Tibial nerve (tissue), 4 donors: ENCODE results near the gene AP2M1. TPM values are rescaled to one million over a fixed set of nuclear protein-coding genes. Genes with fewer than 3 reads are reported as not detected.

ENCODE experiments used
- DNase-seq, 2 donors: peaks; one replicate each; pipeline ENCODE4 v3.0.0-alpha.2; 2019; ENCODE audit warnings: low spot score in 2 of 2
- H3K27ac ChIP-seq, 4 donors: fragments of 200-600 bp; sonication (generic) in 3 of 4; one replicate each; pipeline ENCODE4 v1.5.1; 2017 to 2019; ENCODE audit warnings: mild to moderate bottlenecking in 1 of 4
- H3K27me3 ChIP-seq, 2 donors: fragments of 200-600 bp; sonication (generic) in 1 of 2; one replicate each; pipeline versions ENCODE4 v1.5.1 to v1.6.0; 2017 to 2019
- H3K36me3 ChIP-seq, 3 donors: fragments of 200-600 bp; sonication (generic); one replicate each; pipeline ENCODE4 v1.5.1; 2018 to 2019
- H3K4me1 ChIP-seq, 4 donors: fragments of 200-600 bp; sonication (generic) in 3 of 4; one replicate each; pipeline ENCODE4 v1.5.1; 2017 to 2019
- H3K4me3 ChIP-seq, 4 donors: fragments of 200-600 bp; sonication (generic) in 3 of 4; one replicate each; pipeline ENCODE4 v1.5.1; 2017 to 2019; ENCODE audit warnings: mild to moderate bottlenecking in 1 of 4, moderate library complexity in 1 of 4
- H3K9me3 ChIP-seq, 4 donors: fragments of 200-600 bp; sonication (generic) in 3 of 4; one replicate each; pipeline ENCODE4 v1.5.1; 2017 to 2019
- CTCF ChIP-seq, 5 experiments: fragments of 200-600 bp in 3 of 5; fragments of 450-650 bp in 2 of 5; sonication (generic) in 3 of 5; IDR thresholded peaks; one replicate each; pipeline ENCODE4 v1.5.1; 2016 to 2019; ENCODE audit warnings: antibody characterized with exemption in 5 of 5, mild to moderate bottlenecking in 3 of 5, moderate library complexity in 2 of 5
- EP300 ChIP-seq, 2 donors: sonication (generic); formaldehyde crosslinking; IDR thresholded peaks; one replicate each; pipeline ENCODE4 v1.6.1; 2017; ENCODE audit warnings: antibody characterized with exemption in 2 of 2, mild to moderate bottlenecking in 1 of 2
- POLR2A ChIP-seq, 2 donors: fragments of 450-650 bp; IDR thresholded peaks; one replicate each; pipeline ENCODE4 v1.6.1; 2017; ENCODE audit warnings: antibody characterized with exemption in 2 of 2, mild to moderate bottlenecking in 2 of 2, moderate library complexity in 2 of 2
- WGBS, 2 donors: methylation state at CpG; one replicate each; pipeline ENCODE4 v1.1.5; 2018; 5-methylcytosine and 5-hydroxymethylcytosine counted together
- total RNA-seq, 4 donors: library from RNA; depleted of rRNA; stranded (reverse); fragments of >200 nt; gene quantifications; one replicate each; pipeline ENCODE4 v1.1.0, GENCODE V29; 2016

The AP2M1 gene
- total RNA-seq, 4 donors from 2014 or later = 182 to 212 (median 199) TPM

- 2% methylated on average over 33 to 43 of the region's 61 CpGs for WGBS, 2 donors
- H3K27ac ChIP-seq = no peak overlapping the region
- DNase-seq = no peak
- H3K4me3 ChIP-seq = peak overlapping the region in 3 of 4 donors; percentile 30 to 55 (median 46)
- TF ChIP-seq EP300 (IDR thresholded peaks at IDR 0.05) = no peak
- no peaks in the 10 kb centered on the region for H3K36me3 ChIP-seq
- no peaks in the 10 kb centered on the region for H3K9me3 ChIP-seq
- peaks cover 0 to 84% of the 10 kb centered on the region in 2 donors for H3K27me3 ChIP-seq
- peaks cover 0 to 26% (median 12%) of the 10 kb centered on the region in 4 donors for H3K4me1 ChIP-seq
Measured at GRCh38 chr3:184230081-184230602, 55.5 kb downstream of the AP2M1 start.

- WGBS, 2 donors = 26 to 27% methylated on average over 11 to 12 of the region's 79 CpGs
- H3K9me3 ChIP-seq = no peaks in the 10 kb centered on the region
- TF ChIP-seq CTCF (IDR thresholded peaks at IDR 0.05) (no peak), POLR2A (IDR thresholded peaks at IDR 0.05) (no peak), EP300 (IDR thresholded peaks at IDR 0.05) (no peak)
- DNase-seq = no peak
- H3K4me3 ChIP-seq = peak overlapping the region in 3 of 4 donors; percentile 30 to 55 (median 46)
- H3K27ac ChIP-seq = no peak overlapping the region
- H3K4me1 ChIP-seq = peaks cover 0 to 26% (median 12%) of the 10 kb centered on the region in 4 donors
- peaks cover 0 to 84% of the 10 kb centered on the region in 2 donors for H3K27me3 ChIP-seq
- H3K36me3 ChIP-seq = no peaks in the 10 kb centered on the region
Measured at GRCh38 chr3:184230603-184231528, 56.2 kb downstream of the AP2M1 start.

- no peak for DNase-seq
Measured at GRCh38 chr3:184231671-184232070, 57.0 kb downstream of the AP2M1 start.

GRCh38 chr3:184233127-184233843 is 58.6 kb downstream of the AP2M1 start:
- H3K4me1 ChIP-seq = peaks cover 0 to 26% (median 12%) of the 10 kb centered on the region in 4 donors
- no peaks in the 10 kb centered on the region for H3K36me3 ChIP-seq
- TF ChIP-seq EP300 (IDR thresholded peaks at IDR 0.05) = no peak
- TF ChIP-seq CTCF (IDR thresholded peaks at IDR 0.05) = no peak
- TF ChIP-seq POLR2A (IDR thresholded peaks at IDR 0.05) = no peak
- H3K27me3 ChIP-seq = peaks cover 0 to 67% of the 10 kb centered on the region in 2 donors
- H3K9me3 ChIP-seq = no peaks in the 10 kb centered on the region
- WGBS, 2 donors = 84 to 85% methylated on average over 21 to 23 of the region's 23 CpGs
- DNase-seq = no peak
- H3K27ac ChIP-seq = no peak overlapping the region
- H3K4me3 ChIP-seq = no peak overlapping the region

More at GRCh38 chr3:184231671-184232070, 57.0 kb downstream of the AP2M1 start:
- Histone ChIP-seq H3K27ac (no peak overlapping the region), H3K36me3 (no peaks in the 10 kb centered on the region), H3K9me3 (no peaks in the 10 kb centered on the region), H3K4me1 (peaks cover 0 to 26% (median 12%) of the 10 kb centered on the region in 4 donors), H3K27me3 (peaks cover 0 to 82% of the 10 kb centered on the region in 2 donors), H3K4me3 (no peak overlapping the region)
- TF ChIP-seq EP300 (IDR thresholded peaks at IDR 0.05) (no peak), CTCF (IDR thresholded peaks at IDR 0.05) (no peak), POLR2A (IDR thresholded peaks at IDR 0.05) (no peak)
- whole genome bisulfite sequencing, 2 donors = 33 to 62% methylated on average over 3 of the region's 3 CpGs

Other genes starting within 250 kb of the AP2M1 start
- gene ABCC5, start 157.0 kb upstream of the AP2M1 start, total RNA-seq = 10 to 100 TPM; 34.9 to 61.2 (median 45.0) TPM
- gene HTR3D, start 143.1 kb upstream of the AP2M1 start, total RNA-seq = not detected
- not detected for gene HTR3C, start 121.8 kb upstream of the AP2M1 start, total RNA-seq
- gene HTR3E, start 77.8 kb upstream of the AP2M1 start, total RNA-seq = not detected
- 10 to 100 TPM; 28.8 to 51.0 (median 36.5) TPM for gene EIF2B5, start 39.5 kb upstream of the AP2M1 start, total RNA-seq
- gene DVL3, start 19.5 kb upstream of the AP2M1 start, total RNA-seq = 10 to 100 TPM; 45.2 to 86.5 (median 66.1) TPM
- 10 to 100 TPM; 51.6 to 96.9 (median 64.0) TPM for gene ABCF3, start 11.3 kb downstream of the AP2M1 start, total RNA-seq
- gene VWA5B2, start 54.7 kb downstream of the AP2M1 start, total RNA-seq = 1 to 10 TPM in 1 of 4 donors, under 1 TPM in 2, not detected in 1; 0.21 to 1.8 (median 0.22) TPM
- gene ALG3, start 74.1 kb downstream of the AP2M1 start, total RNA-seq = 10 to 100 TPM; 38.9 to 79.5 (median 58.7) TPM
- 1 to 10 TPM in 3 of 4 donors, under 1 TPM in 1; 0.98 to 4.8 (median 2.5) TPM for gene EEF1AKMT4, start 74.8 kb downstream of the AP2M1 start, total RNA-seq
- not detected for gene CAMK2N2, start 86.7 kb downstream of the AP2M1 start, total RNA-seq
- not detected for gene ECE2, start 101.2 kb downstream of the AP2M1 start, total RNA-seq
- gene PSMD2, start 124.4 kb downstream of the AP2M1 start, total RNA-seq = 100 to 1,000 TPM; 122 to 226 (median 152) TPM
- 100 to 1,000 TPM; 173 to 248 (median 192) TPM for gene EIF4G1, start 139.8 kb downstream of the AP2M1 start, total RNA-seq
- 10 to 100 TPM; 35.0 to 45.3 (median 39.6) TPM for gene FAM131A, start 162.7 kb downstream of the AP2M1 start, total RNA-seq
- gene CLCN2, start 186.8 kb downstream of the AP2M1 start, total RNA-seq = 10 to 100 TPM; 51.3 to 86.3 (median 54.9) TPM
- gene POLR2H, start 186.9 kb downstream of the AP2M1 start, total RNA-seq = 100 to 1,000 TPM in 1 of 4 donors, 10 to 100 TPM in 3; 65.1 to 181 (median 95.3) TPM
- under 1 TPM in 3 of 4 donors, not detected in 1; 0.20 to 0.84 (median 0.44) TPM for gene THPO, start 203.4 kb downstream of the AP2M1 start, total RNA-seq
- gene CHRD, start 205.2 kb downstream of the AP2M1 start, total RNA-seq = 10 to 100 TPM; 29.1 to 44.6 (median 34.3) TPM